ENCODE results near the gene TSPAN18.

Gene TSPAN18

GRCh38 chr11:44916801-44917385, 190.1 kb downstream of the TSPAN18 start:
- no peaks in the 10 kb centered on the region; the same call in 1 of the 2 replicates for H3F3A ChIP-seq (ENCODE audit: control insufficient read depth, insufficient read depth)
- peaks cover 2% of the 10 kb centered on the region; the same call in 1 of the 2 replicates for H3K27me3 ChIP-seq (ENCODE audit: control insufficient read depth, low read length)
- H3K36me3 ChIP-seq (ENCODE audit: control insufficient read depth, low read length): no peaks in the 10 kb centered on the region
- H3K9me2 ChIP-seq (replicated peaks; ENCODE audit: control insufficient read depth, low read length): no peaks in the 10 kb centered on the region
- H3K27ac ChIP-seq (ENCODE audit: low read depth, low read length): no peak overlapping the region
- no peak overlapping the region for H3K4me3 ChIP-seq (ENCODE audit: low read length)
- TF ChIP-seq CTCF (IDR thresholded peaks at IDR 0.05; ENCODE audit: low read depth, low read length, poor library complexity, severe bottlenecking): no peak
- no peak for TF ChIP-seq EZH2phosphoT487 (IDR thresholded peaks at IDR 0.05; ENCODE audit: borderline replicate concordance, low read length)
- H3K4me2 ChIP-seq (ENCODE audit: low read length): no peak overlapping the region
- peaks cover 25% of the 10 kb centered on the region for H3K4me1 ChIP-seq (ENCODE audit: control insufficient read depth, low read length)
- H4K20me1 ChIP-seq (ENCODE audit: control insufficient read depth, insufficient read depth, low read depth, low read length): no peaks in the 10 kb centered on the region
- H3K9me3 ChIP-seq (ENCODE audit: control insufficient read depth, insufficient read depth, low read length): no peaks in the 10 kb centered on the region
- H3K79me2 ChIP-seq (ENCODE audit: control insufficient read depth, low read length): no peaks in the 10 kb centered on the region

DNA sequence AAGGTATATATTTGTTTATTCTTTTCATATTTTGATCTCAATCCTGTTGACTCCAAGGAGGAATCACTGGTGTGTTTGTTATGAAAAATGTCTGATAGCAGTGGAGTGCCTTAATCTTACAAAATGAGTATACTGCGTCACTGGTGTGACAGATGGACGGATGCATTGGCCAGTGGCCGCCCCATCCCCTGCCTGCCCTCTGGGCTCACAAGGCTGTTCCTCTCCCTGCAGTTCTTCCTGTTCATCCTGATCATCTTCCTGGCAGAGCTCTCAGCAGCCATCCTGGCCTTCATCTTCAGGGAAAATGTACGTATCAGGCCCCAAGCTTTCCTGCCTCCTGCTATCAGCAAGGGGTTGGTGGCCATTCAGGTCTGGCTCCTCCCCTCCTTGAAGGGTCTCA, 191.0 kb downstream of the TSPAN18 start:
- no peaks in the 10 kb centered on the region for H3K79me2 ChIP-seq (ENCODE audit: control insufficient read depth, low read length)
- no peak overlapping the region for H3K27ac ChIP-seq (ENCODE audit: low read depth, low read length)
- TF ChIP-seq CTCF (IDR thresholded peaks at IDR 0.05; ENCODE audit: low read depth, low read length, poor library complexity, severe bottlenecking) (no peak), EZH2phosphoT487 (IDR thresholded peaks at IDR 0.05; ENCODE audit: borderline replicate concordance, low read length) (no peak)
- H3K27me3 ChIP-seq (ENCODE audit: control insufficient read depth, low read length): peaks cover 2% of the 10 kb centered on the region; the same call in 1 of the 2 replicates
- H3K4me1 ChIP-seq (ENCODE audit: control insufficient read depth, low read length): peaks cover 25% of the 10 kb centered on the region
- H3K4me3 ChIP-seq (ENCODE audit: low read length): no peak overlapping the region
- no peaks in the 10 kb centered on the region for H3K36me3 ChIP-seq (ENCODE audit: control insufficient read depth, low read length)
- H3K9me2 ChIP-seq (replicated peaks; ENCODE audit: control insufficient read depth, low read length): no peaks in the 10 kb centered on the region
- H3K4me2 ChIP-seq (ENCODE audit: low read length): no peak overlapping the region
- H3F3A ChIP-seq (ENCODE audit: control insufficient read depth, insufficient read depth): no peaks in the 10 kb centered on the region; the same call in 1 of the 2 replicates
- no peaks in the 10 kb centered on the region for H3K9me3 ChIP-seq (ENCODE audit: control insufficient read depth, insufficient read depth, low read length)
- no peaks in the 10 kb centered on the region for H4K20me1 ChIP-seq (ENCODE audit: control insufficient read depth, insufficient read depth, low read depth, low read length)

DNA sequence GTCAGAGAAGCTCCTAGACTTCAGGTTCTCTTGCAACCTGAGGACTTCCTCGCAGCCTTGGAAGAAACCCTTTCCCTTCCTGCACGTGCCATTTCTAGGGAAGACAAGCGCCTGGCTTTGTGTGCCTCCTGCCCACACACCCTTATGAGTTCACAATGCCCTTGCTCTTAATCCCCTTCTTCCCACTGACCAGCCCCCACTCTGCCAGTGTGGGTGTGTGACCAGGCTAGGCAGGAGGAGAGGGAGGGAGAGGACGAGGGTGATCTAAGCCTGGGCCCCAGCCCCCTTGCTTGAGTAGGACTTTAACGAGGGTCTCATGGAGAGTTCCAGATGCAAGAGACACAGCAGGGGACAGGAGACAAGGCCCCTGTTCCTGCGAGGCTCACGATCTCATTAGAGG, 193.7 kb downstream of the TSPAN18 start:
- H4K20me1 ChIP-seq (ENCODE audit: control insufficient read depth, insufficient read depth, low read depth, low read length): no peaks in the 10 kb centered on the region
- H3K9me2 ChIP-seq (replicated peaks; ENCODE audit: control insufficient read depth, low read length): no peaks in the 10 kb centered on the region
- H3K4me2 ChIP-seq (ENCODE audit: low read length): no peak overlapping the region
- H3K36me3 ChIP-seq (ENCODE audit: control insufficient read depth, low read length): no peaks in the 10 kb centered on the region
- H3K4me1 ChIP-seq (ENCODE audit: control insufficient read depth, low read length): peaks cover 13% of the 10 kb centered on the region
- no peaks in the 10 kb centered on the region for H3K9me3 ChIP-seq (ENCODE audit: control insufficient read depth, insufficient read depth, low read length)
- H3K27me3 ChIP-seq (ENCODE audit: control insufficient read depth, low read length): peaks cover 2% of the 10 kb centered on the region; the same call in 1 of the 2 replicates
- H3K4me3 ChIP-seq (ENCODE audit: low read length): no peak overlapping the region
- H3K27ac ChIP-seq (ENCODE audit: low read depth, low read length): no peak overlapping the region
- TF ChIP-seq CTCF (IDR thresholded peaks at IDR 0.05; ENCODE audit: low read depth, low read length, poor library complexity, severe bottlenecking): no peak
- TF ChIP-seq EZH2phosphoT487 (IDR thresholded peaks at IDR 0.05; ENCODE audit: borderline replicate concordance, low read length): no peak
- H3F3A ChIP-seq (ENCODE audit: control insufficient read depth, insufficient read depth): no peaks in the 10 kb centered on the region
- H3K79me2 ChIP-seq (ENCODE audit: control insufficient read depth, low read length): no peaks in the 10 kb centered on the region

Measured in DOHH2 (cell line).